Neuronal stem cell (in vitro differentiated cells): ENCODE data around the gene CTU2.

Experiments
- DNase-seq: peaks from one replicate; pipeline ENCODE4 v3.0.0-alpha.2; 2013; ENCODE audit warnings: low spot score
- H2AFZ ChIP-seq: one replicate; pipeline ENCODE4 v1.6.1; 2013; ENCODE audit warnings: mild to moderate bottlenecking, low read length, inconsistent platforms
- H2AK5ac ChIP-seq: 2 replicates; pipeline ENCODE4 v1.6.1; 2013; ENCODE audit warnings: low read depth, mild to moderate bottlenecking, inconsistent platforms, low read length, moderate library complexity, mixed read lengths
- H2BK120ac ChIP-seq: 2 replicates; pipeline ENCODE4 v1.6.1; 2013; ENCODE audit warnings: low read depth, mild to moderate bottlenecking, inconsistent platforms, low read length, moderate library complexity, mixed read lengths
- H2BK12ac ChIP-seq: one replicate; pipeline ENCODE4 v1.6.1; 2013; ENCODE audit warnings: low read length, inconsistent platforms
- H2BK15ac ChIP-seq: 2 replicates; pipeline ENCODE4 v1.6.1; 2013; ENCODE audit warnings: mild to moderate bottlenecking, low read length, inconsistent platforms, mixed read lengths
- H2BK5ac ChIP-seq: one replicate; pipeline ENCODE4 v1.6.1; 2013; ENCODE audit warnings: inconsistent platforms, mild to moderate bottlenecking, low read length, moderate library complexity
- H3K14ac ChIP-seq: one replicate; pipeline ENCODE4 v1.6.1; 2013; ENCODE audit warnings: low read length, inconsistent platforms
- H3K18ac ChIP-seq: 2 replicates; pipeline ENCODE4 v1.6.1; 2013; ENCODE audit warnings: low read length, inconsistent platforms
- H3K23ac ChIP-seq: 2 replicates; pipeline ENCODE4 v1.6.1; 2013; ENCODE audit warnings: low read depth, mild to moderate bottlenecking, mixed read lengths, low read length, inconsistent platforms; ENCODE audit not compliant: poor library complexity
- H3K27ac ChIP-seq: replicated peaks from 3 replicates; pipeline ENCODE4 v1.5.1; 2013; ENCODE audit warnings: low read length, inconsistent platforms
- H3K27me3 ChIP-seq, 3 experiments: 2 replicates each; pipeline ENCODE4 v1.6.1; 2013; ENCODE audit warnings: low read length in 3 of 3, mild to moderate bottlenecking in 2 of 3, inconsistent platforms in 1 of 3, low read depth in 1 of 3, mixed read lengths in 1 of 3, moderate library complexity in 1 of 3; ENCODE audit not compliant: control insufficient read depth in 3 of 3, insufficient read depth in 3 of 3
- H3K36me3 ChIP-seq, 2 donors: replicated peaks in 1 of 2; 2 replicates each; pipeline ENCODE4 v1.6.1; 2013; ENCODE audit warnings: low read length in 2 of 2; ENCODE audit not compliant: control insufficient read depth in 2 of 2, insufficient read depth in 2 of 2
- H3K4ac ChIP-seq: 2 replicates; pipeline ENCODE4 v1.6.1; 2013; ENCODE audit warnings: inconsistent platforms, mild to moderate bottlenecking, low read length, moderate library complexity
- H3K4me1 ChIP-seq, 2 donors: 1 replicate in 1 of 2; 2 replicates in 1 of 2; pipeline ENCODE4 v1.6.1; 2013; ENCODE audit warnings: low read length in 2 of 2, low read depth in 1 of 2; ENCODE audit not compliant: control insufficient read depth in 2 of 2, insufficient read depth in 1 of 2
- H3K4me2 ChIP-seq: one replicate; pipeline ENCODE4 v1.6.1; 2013; ENCODE audit warnings: mild to moderate bottlenecking, low read length, inconsistent platforms; ENCODE audit not compliant: insufficient read depth, poor library complexity, severe bottlenecking
- H3K4me3 ChIP-seq, 2 donors: 2 replicates each; pipeline ENCODE4 v1.5.1; 2013; ENCODE audit warnings: low read length in 2 of 2, mild to moderate bottlenecking in 2 of 2, inconsistent platforms in 1 of 2, moderate library complexity in 1 of 2
- H3K79me1 ChIP-seq: one replicate; pipeline ENCODE4 v1.6.1; 2013; ENCODE audit warnings: low read depth, mild to moderate bottlenecking, inconsistent platforms, low read length, moderate library complexity
- H3K9ac ChIP-seq: one replicate; pipeline ENCODE4 v1.6.1; 2013; ENCODE audit warnings: mild to moderate bottlenecking, low read depth, low read length, inconsistent platforms; ENCODE audit not compliant: poor library complexity
- H3K9me3 ChIP-seq, 2 donors: replicated peaks in 1 of 2; 2 replicates each; pipeline versions ENCODE3 to v1.6.1; 2013; ENCODE audit warnings: low read length in 2 of 2, mild to moderate bottlenecking in 2 of 2, inconsistent platforms in 1 of 2, low read depth in 1 of 2, mixed read lengths in 1 of 2, moderate library complexity in 1 of 2; ENCODE audit not compliant: control insufficient read depth in 2 of 2, insufficient read depth in 1 of 2
- H4K8ac ChIP-seq: one replicate; pipeline ENCODE4 v1.6.1; 2013; ENCODE audit warnings: low read depth, mild to moderate bottlenecking, inconsistent platforms, low read length, moderate library complexity
- H4K91ac ChIP-seq: one replicate; pipeline ENCODE4 v1.6.1; 2013; ENCODE audit warnings: low read length, low read depth, mild to moderate bottlenecking, inconsistent platforms; ENCODE audit not compliant: poor library complexity
- WGBS, 2 donors: extraction: QIAGEN DNeasy Blood & Tissue Kit; methylation state at CpG; one replicate each; pipeline ENCODE4 v1.1.7; 2013; ENCODE audit warnings: missing lambda C conversion rate in 2 of 2, mixed read lengths in 1 of 2; ENCODE audit not compliant: insufficient read length in 2 of 2, insufficient replicate concordance in 1 of 2; ENCODE audit errors: extremely low coverage in 2 of 2; 5-methylcytosine and 5-hydroxymethylcytosine counted together

CTU2 gene

GRCh38 chr16:88718178-88718577, 11.9 kb downstream of the CTU2 start:
- no peak overlapping the region for H3K18ac ChIP-seq
- H3K79me1 ChIP-seq = peaks cover 7% of the 10 kb centered on the region
- H2BK120ac ChIP-seq = no peak overlapping the region
- H3K4me1 ChIP-seq = no peaks in the 10 kb centered on the region
- no peak overlapping the region for H3K4ac ChIP-seq
- H2BK5ac ChIP-seq = no peak overlapping the region
- no peaks in the 10 kb centered on the region for H3K9me3 ChIP-seq
- no peak overlapping the region for H4K8ac ChIP-seq
- H3K14ac ChIP-seq = no peak overlapping the region
- no peak overlapping the region for H4K91ac ChIP-seq
- H3K4me2 ChIP-seq = no peak overlapping the region
- WGBS, 2 donors = no CpG with 5 or more reads among the region's 11 CpGs
- H2BK12ac ChIP-seq = no peak overlapping the region
- H3K9ac ChIP-seq = no peak overlapping the region
- no peak overlapping the region for H2BK15ac ChIP-seq
- DNase-seq = no peak
- no peak overlapping the region for H3K23ac ChIP-seq
- H3K36me3 ChIP-seq = peaks cover 23 to 56% of the 10 kb centered on the region in 2 donors
- no peak overlapping the region for H3K27ac ChIP-seq
- H2AFZ ChIP-seq = no peak overlapping the region
- no peak overlapping the region for H2AK5ac ChIP-seq
- H3K4me3 ChIP-seq = no peak overlapping the region
- H3K27me3 ChIP-seq = no peaks in the 10 kb centered on the region

GRCh38 chr16:88719267-88719932, 13.1 kb downstream of the CTU2 start:
- no CpG with 5 or more reads among the region's 29 CpGs for WGBS, 2 donors
- Histone ChIP-seq H2BK5ac (peak overlapping the region; percentile 48), H3K4ac (no peak overlapping the region), H3K4me1 (no peaks in the 10 kb centered on the region), H3K27ac (no peak overlapping the region), H2AFZ (no peak overlapping the region), H3K23ac (no peak overlapping the region), H2BK15ac (no peak overlapping the region), H3K14ac (no peak overlapping the region), H3K9ac (no peak overlapping the region), H3K18ac (no peak overlapping the region), H3K79me1 (peaks cover 7% of the 10 kb centered on the region), H3K27me3 (no peaks in the 10 kb centered on the region), H3K4me3 (no peak overlapping the region), H4K91ac (no peak overlapping the region), H2BK120ac (no peak overlapping the region), H2BK12ac (no peak overlapping the region), H2AK5ac (no peak overlapping the region), H4K8ac (no peak overlapping the region), H3K4me2 (no peak overlapping the region), H3K9me3 (no peaks in the 10 kb centered on the region), H3K36me3 (peaks cover 23 to 50% of the 10 kb centered on the region in 2 donors)
- no peak for DNase-seq

- Histone ChIP-seq H3K4me3 (no peak overlapping the region), H3K18ac (no peak overlapping the region), H2AK5ac (no peak overlapping the region), H3K4me1 (no peaks in the 10 kb centered on the region), H3K14ac (no peak overlapping the region), H3K36me3 (peaks cover 22 to 46% of the 10 kb centered on the region in 2 donors), H2BK5ac (peak overlapping the region; percentile 48), H3K27ac (no peak overlapping the region), H2AFZ (no peak overlapping the region), H3K27me3 (no peaks in the 10 kb centered on the region), H3K9me3 (no peaks in the 10 kb centered on the region), H2BK15ac (no peak overlapping the region), H3K4me2 (no peak overlapping the region), H2BK120ac (no peak overlapping the region), H2BK12ac (no peak overlapping the region), H4K91ac (no peak overlapping the region), H3K79me1 (peaks cover 7% of the 10 kb centered on the region), H3K23ac (no peak overlapping the region), H4K8ac (no peak overlapping the region), H3K4ac (no peak overlapping the region), H3K9ac (peak overlapping the region; percentile 60)
- no peak for DNase-seq
- no CpG with 5 or more reads among the region's 19 CpGs for WGBS, 2 donors
Measured at GRCh38 chr16:88719933-88720296, 13.6 kb downstream of the CTU2 start.

- WGBS, 2 donors = no CpG with 5 or more reads among the region's 23 CpGs
- H2AFZ ChIP-seq = no peak overlapping the region
- H2BK120ac ChIP-seq = no peak overlapping the region
- H2BK15ac ChIP-seq = no peak overlapping the region
- no peak overlapping the region for H4K91ac ChIP-seq
- no peak overlapping the region for H3K27ac ChIP-seq
- no peaks in the 10 kb centered on the region for H3K27me3 ChIP-seq
- no peaks in the 10 kb centered on the region for H3K9me3 ChIP-seq
- H3K36me3 ChIP-seq = peaks cover 19 to 40% of the 10 kb centered on the region in 2 donors
- no peak overlapping the region for H3K4me2 ChIP-seq
- H3K18ac ChIP-seq = no peak overlapping the region
- H2BK5ac ChIP-seq = peak overlapping the region; percentile 48
- no peak overlapping the region for H3K4ac ChIP-seq
- peak overlapping the region; percentile 43 for H4K8ac ChIP-seq
- no peak overlapping the region for H2BK12ac ChIP-seq
- H3K4me3 ChIP-seq = no peak overlapping the region
- no peak overlapping the region for H3K14ac ChIP-seq
- H3K9ac ChIP-seq = no peak overlapping the region
- H3K4me1 ChIP-seq = no peaks in the 10 kb centered on the region
- H3K79me1 ChIP-seq = peaks cover 11% of the 10 kb centered on the region
- no peak overlapping the region for H3K23ac ChIP-seq
- no peak for DNase-seq
- no peak overlapping the region for H2AK5ac ChIP-seq
Measured at GRCh38 chr16:88720396-88720970, 14.2 kb downstream of the CTU2 start.
